Keratinocyte (primary cell): ENCODE data around the gene SMC5.

Source experiments
- CTCF ChIP-seq, 3 experiments: IDR thresholded peaks in 1 of 3; conservative IDR thresholded peaks in 1 of 3; optimal IDR thresholded peaks in 1 of 3; 2 replicates in 2 of 3; 3 replicates in 1 of 3; pipeline versions ENCODE3 to v1.5.1; 2011; ENCODE audit warnings: low read length in 3 of 3, mild to moderate bottlenecking in 3 of 3, moderate library complexity in 2 of 3, control low read depth in 1 of 3, inconsistent platforms in 1 of 3; ENCODE audit not compliant: insufficient read depth in 2 of 3; ENCODE audit errors: extremely low read depth in 1 of 3
- EZH2 ChIP-seq: IDR thresholded peaks from one replicate; pipeline ENCODE4 v1.6.1; 2012; ENCODE audit warnings: inconsistent platforms, mild to moderate bottlenecking, low read length, moderate library complexity

DNA sequence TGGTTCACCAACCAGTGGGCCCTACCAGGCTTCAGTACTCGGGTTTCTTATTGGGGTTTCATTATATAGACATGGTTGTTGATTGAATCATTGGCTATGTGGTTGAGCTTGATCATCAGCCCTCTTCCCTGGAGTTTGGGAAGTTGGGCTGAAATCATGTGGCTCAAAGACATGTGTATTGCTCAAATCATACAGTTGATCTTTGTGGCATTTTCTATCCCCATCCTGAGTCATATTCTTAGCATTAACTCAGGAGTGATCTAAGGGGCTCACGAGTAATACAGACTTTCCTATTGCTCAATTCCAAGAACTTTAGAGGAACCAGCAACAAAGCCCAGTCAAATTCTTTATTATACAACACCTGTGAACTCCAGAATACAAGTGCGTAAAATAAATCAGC lies 66.2 kb downstream of the SMC5 start:
- TF ChIP-seq CTCF (optimal IDR thresholded peaks at IDR 0.05 in 1 of 3, IDR thresholded peaks at IDR 0.05 in 1 of 3, conservative IDR thresholded peaks at IDR 0.05 in 1 of 3; ENCODE audit: extremely low read depth in 1 of 3, insufficient read depth in 2 of 3, low read length in 3 of 3) (no peak), EZH2 (no peak)
